HCT116 (cell line): Measurements from ENCODE around the gene RAD9A. TPM values are rescaled to one million over a fixed set of nuclear protein-coding genes. Genes with fewer than 3 reads are reported as not detected.
"Not testable (repeated sequence)": the region's sequence is repeated elsewhere in the genome, so short reads cannot be mapped to it uniquely, and the experiment has no call there.

Source experiments
- ATAC-seq: fragments of 200-7000 bp; cut with Tn5 transposase; 2 replicates; pipeline ENCODE4 v1.9.1; 2020; ENCODE audit warnings: mild to moderate bottlenecking, moderate library complexity
- BruUV-seq: library from RNA; stranded (reverse); fragments of 400-500 nt; replicated peaks from 2 replicates; lab custom pipeline; 2021; lab: Mats Ljungman, UMichigan
- CTCF ChIA-PET: fragments of 300-600 bp; sonication (Branson Sonifier 250); formaldehyde crosslinking; loops from one replicate; lab custom pipeline; 2021; ENCODE audit warnings: antibody characterized with exemption; lab: Charles Lee
- POLR2A ChIA-PET: fragments of 300-600, 350-600 bp; sonication (Branson Sonifier 250); formaldehyde crosslinking; loops from one replicate; lab custom pipeline; 2021; ENCODE audit warnings: antibody characterized with exemption; lab: Charles Lee
- RAD21 ChIA-PET, 2 experiments: fragments of 300-600 bp; sonication (Branson Sonifier 250); formaldehyde crosslinking; loops; one replicate each; lab custom pipeline; 2023; ENCODE audit warnings: low total read pairs in 2 of 2; ENCODE audit not compliant: uncharacterized antibody in 2 of 2, unreplicated experiment in 2 of 2, low non-redundant PET in 1 of 2; lab: Charles Lee
- DNase-seq: peaks from one replicate; pipeline ENCODE4 v3.0.0-alpha.2; 2010; ENCODE audit warnings: low read depth, low spot score
- H2AFZ ChIP-seq: fragments of 200-600 bp; shearing (Covaris generic), sonication (generic); 2 replicates; pipeline ENCODE4 v1.6.1; 2017; ENCODE audit warnings: low read depth, mixed run types, mixed read lengths, antibody characterized with exemption, low read length; ENCODE audit not compliant: poor library complexity, severe bottlenecking
- H3K27ac ChIP-seq: 2 replicates; pipeline ENCODE4 v1.5.1; 2012; ENCODE audit warnings: low read depth, low read length
- H3K27me3 ChIP-seq: fragments of 200-600 bp; sonication (generic); 2 replicates; pipeline ENCODE4 v1.6.1; 2016; ENCODE audit warnings: mixed run types, low read length, mixed read lengths; ENCODE audit not compliant: insufficient read depth
- H3K36me3 ChIP-seq, 2 experiments: fragments of 200-500 bp in 1 of 2; fragments of 200-600 bp in 1 of 2; sonication (Bioruptor generic) in 1 of 2; sonication (generic) in 1 of 2; 2 replicates each; pipeline versions ENCODE4 v1.5.1 to v1.6.1; 2014 to 2016; ENCODE audit warnings: low read length in 2 of 2, inconsistent platforms in 1 of 2, mixed read lengths in 1 of 2, mixed run types in 1 of 2; ENCODE audit not compliant: insufficient read depth in 2 of 2, control insufficient read depth in 1 of 2
- H3K4me1 ChIP-seq, 2 experiments: fragments of 200-600 bp in 1 of 2; sonication (generic) in 1 of 2; 2 replicates each; pipeline versions ENCODE4 v1.5.1 to v1.6.1; 2012 to 2017; ENCODE audit warnings: low read length in 2 of 2, inconsistent platforms in 1 of 2, mild to moderate bottlenecking in 1 of 2, mixed read lengths in 1 of 2, mixed run types in 1 of 2, moderate library complexity in 1 of 2; ENCODE audit not compliant: insufficient read depth in 2 of 2, control insufficient read depth in 1 of 2
- H3K4me2 ChIP-seq: fragments of 200-600 bp; sonication (generic); 2 replicates; pipeline ENCODE4 v1.6.1; 2017; ENCODE audit warnings: mixed run types, low read length, mixed read lengths
- H3K4me3 ChIP-seq, 2 experiments: fragments of 200-600 bp in 1 of 2; sonication (generic) in 1 of 2; replicated peaks in 1 of 2; 2 replicates each; pipeline ENCODE4 v1.5.1; 2011 to 2016; ENCODE audit warnings: low read length in 2 of 2, control low read depth in 1 of 2, low read depth in 1 of 2, mild to moderate bottlenecking in 1 of 2, mixed read lengths in 1 of 2, mixed run types in 1 of 2
- H3K79me2 ChIP-seq: fragments of 200-600 bp; sonication (generic); 2 replicates; pipeline ENCODE4 v1.6.1; 2017; ENCODE audit warnings: mild to moderate bottlenecking, mixed run types, low read length, moderate library complexity, mixed read lengths; ENCODE audit not compliant: insufficient read depth
- H3K9ac ChIP-seq: fragments of 200-600 bp; sonication (generic); 2 replicates; pipeline ENCODE4 v1.6.1; 2016; ENCODE audit warnings: low read length, mixed read lengths
- H3K9me2 ChIP-seq: fragments of 200-600 bp; sonication (generic), shearing (Covaris generic); 2 replicates; pipeline ENCODE4 v1.6.1; 2017; ENCODE audit warnings: mixed run types, mild to moderate bottlenecking, moderate library complexity; ENCODE audit not compliant: insufficient read depth
- H3K9me3 ChIP-seq, 2 experiments: fragments of 200-500 bp in 1 of 2; fragments of 200-600 bp in 1 of 2; sonication (Bioruptor generic) in 1 of 2; sonication (generic) in 1 of 2; 2 replicates each; pipeline ENCODE4 v1.6.1; 2014 to 2017; ENCODE audit warnings: low read length in 2 of 2, mixed read lengths in 2 of 2, inconsistent platforms in 1 of 2, low read depth in 1 of 2, mild to moderate bottlenecking in 1 of 2, mixed run types in 1 of 2, moderate library complexity in 1 of 2; ENCODE audit not compliant: control insufficient read depth in 1 of 2, insufficient read depth in 1 of 2
- H4K20me1 ChIP-seq: fragments of 200-600 bp; sonication (generic), shearing (Covaris generic); 2 replicates; pipeline ENCODE4 v1.6.1; 2017; ENCODE audit warnings: mixed run types, mild to moderate bottlenecking, moderate library complexity; ENCODE audit not compliant: insufficient read depth
- EGR1 ChIP-seq: IDR thresholded peaks from 2 replicates; pipeline ENCODE4 v1.6.1; 2012; ENCODE audit warnings: low read depth
- ELF1 ChIP-seq: IDR thresholded peaks from 2 replicates; pipeline ENCODE4 v1.6.1; 2012; ENCODE audit warnings: low read depth, borderline replicate concordance
- JUND ChIP-seq: IDR thresholded peaks from 2 replicates; pipeline ENCODE4 v1.6.1; 2012
- ZFX ChIP-seq: fragments of 450-650 bp; IDR thresholded peaks from 2 replicates; pipeline ENCODE4 v1.6.1; 2017
- intact Hi-C: fragments of 100-400 bp; cut with micrococcal nuclease; formaldehyde crosslinking; loops from 2 replicates; pipeline ENCODE4 v1.10.0; 2022
- total RNA-seq: library from RNA; stranded (reverse); gene quantifications from one replicate; pipeline ENCODE4 v1.2.1, GENCODE V29; 2021; ENCODE audit not compliant: unreplicated experiment
- TF ChIP-seq, protein P1 (sequence below), 3 experiments: fragments of 200-600 bp in 1 of 3; sonication (generic) in 1 of 3; IDR thresholded peaks in 2 of 3; conservative IDR thresholded peaks in 1 of 3; 2 replicates each; pipeline ENCODE4 v1.5.1; 2012 to 2017; ENCODE audit warnings: low read depth in 2 of 3, low read length in 2 of 3, antibody characterized with exemption in 1 of 3, borderline replicate concordance in 1 of 3, control low read depth in 1 of 3, mild to moderate bottlenecking in 1 of 3, mixed read lengths in 1 of 3, mixed run types in 1 of 3, moderate library complexity in 1 of 3; ENCODE audit not compliant: insufficient read depth in 1 of 3

RAD9A gene
- total RNA-seq, 1 experiment from 2014 or later: 49.8 TPM

GRCh38 chr11:67401495-67402191 is 9.9 kb downstream of the RAD9A start, which contains the start of gene PPP1CA (continued):
- TF ChIP-seq, protein P1, sequence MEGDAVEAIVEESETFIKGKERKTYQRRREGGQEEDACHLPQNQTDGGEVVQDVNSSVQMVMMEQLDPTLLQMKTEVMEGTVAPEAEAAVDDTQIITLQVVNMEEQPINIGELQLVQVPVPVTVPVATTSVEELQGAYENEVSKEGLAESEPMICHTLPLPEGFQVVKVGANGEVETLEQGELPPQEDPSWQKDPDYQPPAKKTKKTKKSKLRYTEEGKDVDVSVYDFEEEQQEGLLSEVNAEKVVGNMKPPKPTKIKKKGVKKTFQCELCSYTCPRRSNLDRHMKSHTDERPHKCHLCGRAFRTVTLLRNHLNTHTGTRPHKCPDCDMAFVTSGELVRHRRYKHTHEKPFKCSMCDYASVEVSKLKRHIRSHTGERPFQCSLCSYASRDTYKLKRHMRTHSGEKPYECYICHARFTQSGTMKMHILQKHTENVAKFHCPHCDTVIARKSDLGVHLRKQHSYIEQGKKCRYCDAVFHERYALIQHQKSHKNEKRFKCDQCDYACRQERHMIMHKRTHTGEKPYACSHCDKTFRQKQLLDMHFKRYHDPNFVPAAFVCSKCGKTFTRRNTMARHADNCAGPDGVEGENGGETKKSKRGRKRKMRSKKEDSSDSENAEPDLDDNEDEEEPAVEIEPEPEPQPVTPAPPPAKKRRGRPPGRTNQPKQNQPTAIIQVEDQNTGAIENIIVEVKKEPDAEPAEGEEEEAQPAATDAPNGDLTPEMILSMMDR (IDR thresholded peaks at IDR 0.05 in 2 of 3, conservative IDR thresholded peaks at IDR 0.05 in 1 of 3; ENCODE audit: borderline replicate concordance in 1 of 3, insufficient read depth in 1 of 3, low read depth in 2 of 3, low read length in 2 of 3): peak in 1 of 3 experiments; percentile 33; a peak in 3 of 6 replicates
- TF ChIP-seq JUND (no peak), ELF1 (no peak), ZFX (peak; percentile 42; the same call in 1 of the 2 replicates), EGR1 (no peak; the same call in 1 of the 2 replicates)

DNA sequence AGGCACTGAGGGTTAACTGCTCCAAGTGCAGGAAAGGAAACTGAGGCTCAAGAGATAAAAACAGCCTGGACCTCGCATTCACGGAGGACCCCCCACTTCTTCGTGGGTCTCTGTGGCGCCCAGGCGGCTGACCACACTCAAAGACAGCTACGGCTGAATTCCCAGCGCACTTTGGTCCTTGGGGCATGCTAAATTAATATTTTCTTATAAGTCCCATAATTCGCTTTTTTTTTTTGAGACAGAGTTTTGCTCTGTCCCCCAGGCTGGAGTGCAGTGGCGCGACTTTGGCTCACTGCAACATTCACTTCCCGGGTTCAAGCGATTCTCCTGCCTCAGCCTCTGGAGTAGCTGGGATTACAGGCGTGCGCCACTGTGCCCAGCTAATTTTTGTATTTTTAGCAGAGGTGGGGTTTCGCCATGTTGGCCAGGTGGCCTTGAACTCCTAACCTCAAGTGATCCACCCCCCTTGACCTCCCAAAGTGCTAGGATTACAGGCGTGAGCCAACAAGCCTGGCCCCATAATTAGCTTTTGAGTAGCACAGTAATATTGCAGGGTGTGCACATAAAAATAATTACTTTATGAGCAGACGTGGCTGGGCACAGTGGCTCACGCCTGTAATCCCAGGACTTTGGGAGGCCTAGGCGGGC is 10.5 kb downstream of the RAD9A start:
- H3K9me2 ChIP-seq, ATAC-seq, DNase-seq, H3K9me3 ChIP-seq, H3K27me3 ChIP-seq, H4K20me1 ChIP-seq, H2AFZ ChIP-seq: not testable (repeated sequence)
- Histone ChIP-seq H3K4me2 (peak overlapping the region; percentile 89), H3K9ac (peak overlapping the region; percentile 55), H3K36me3 (peaks cover 9 to 21% of the 10 kb centered on the region in 2 experiments; a peak in 3 of 4 replicates), H3K4me3 (peak overlapping the region; percentile 23 to 48), H3K27ac (peak overlapping the region; percentile 69), H3K79me2 (peaks cover 24% of the 10 kb centered on the region), H3K4me1 (peaks cover 9 to 18% of the 10 kb centered on the region in 2 experiments)
- ChIA-PET RAD21 (interaction anchor here (1.0 to 1.7 kb wide), 4 partner anchors 13 to 81 kb away, joined by 4 to 6 read pairs (median 4); partner anchors contain the start of genes AIP (in 1 of the 2) and TMEM134 (in 1 of the 2)), CTCF (interaction anchor here (0.6 to 2.1 kb wide), 19 partner anchors 10 to 553 kb away, joined by 3 to 17 read pairs (median 5); partner anchors contain the start of genes AIP, NUDT8, PITPNM1 and POLD4), POLR2A (interaction anchor here (0.5 to 1.8 kb wide), 5 partner anchors 10 to 80 kb away, joined by 3 to 8 read pairs (median 5); partner anchors contain the start of genes POLD4 and RAD9A)
- BruUV-seq: TSS peak; percentile 95
- intact Hi-C loops: loop anchor here (1.0 to 2.0 kb wide), 2 partner anchors 45 to 66 kb away; partner anchors contain the start of gene TMEM134

GRCh38 chr11:67403085-67403484 is 11.3 kb downstream of the RAD9A start:
- intact Hi-C loops: loop anchor here (2.0 kb wide), 1 partner anchor 66 kb away; the partner anchor contains the start of gene TMEM134

More at GRCh38 chr11:67403085-67403484, 11.3 kb downstream of the RAD9A start:
- peaks cover 2 to 13% of the 10 kb centered on the region in 2 experiments; a peak in 3 of 4 replicates for H3K36me3 ChIP-seq
- H3K27ac ChIP-seq, ATAC-seq, H3K9me3 ChIP-seq, H3K9ac ChIP-seq, H3K27me3 ChIP-seq, H3K4me2 ChIP-seq, H2AFZ ChIP-seq, BruUV-seq, H4K20me1 ChIP-seq, H3K9me2 ChIP-seq, H3K4me3 ChIP-seq, RAD21 ChIA-PET, POLR2A ChIA-PET, DNase-seq: not testable (repeated sequence)
- H3K79me2 ChIP-seq: peaks cover 24% of the 10 kb centered on the region
- H3K4me1 ChIP-seq: peaks cover 9 to 18% of the 10 kb centered on the region in 2 experiments
- CTCF ChIA-PET: interaction anchor here (2.0 kb wide), 1 partner anchor 51 kb away, joined by 9 read pairs; the partner anchor contains the start of gene POLD4
